Measurements from ENCODE around the gene LNPK.
"Not testable (repeated sequence)": the region's sequence is repeated elsewhere in the genome, so short reads cannot be mapped to it uniquely, and the experiment has no call there.

LNPK gene

DNA sequence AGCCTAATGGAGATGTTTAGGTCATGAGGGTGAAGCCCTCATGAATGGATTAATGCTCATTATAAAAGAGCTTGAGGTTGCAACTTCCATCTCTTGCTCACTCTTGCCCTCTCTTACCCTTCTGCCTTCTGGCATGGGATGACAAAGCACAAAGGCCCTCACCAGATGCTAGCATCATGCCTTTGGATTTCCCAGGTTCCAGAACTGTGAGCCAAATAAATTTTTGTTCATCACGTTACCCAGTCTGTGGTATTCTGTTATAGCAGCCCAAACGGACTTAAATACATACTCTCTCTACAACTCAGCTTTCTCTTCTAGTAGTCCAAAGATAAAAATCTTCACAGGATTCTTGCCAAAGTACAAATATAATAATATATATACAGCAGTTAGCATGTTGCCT is 75.8 kb downstream of the LNPK start:
- Histone ChIP-seq H3K4me1 (no peaks in the 10 kb centered on the region), H3K27me3 (no peaks in the 10 kb centered on the region), H3K27ac (no peak overlapping the region), H3K36me3 (peaks cover 5 to 6% (median 6%) of the 10 kb centered on the region in 3 donors), H3K9me3 (no peaks in the 10 kb centered on the region), H3K4me3 (no peak overlapping the region)
- intact Hi-C loops (cut with DNase I; ENCODE audit: low total_unique reads) = no loop called here
- TF ChIP-seq, protein P1, sequence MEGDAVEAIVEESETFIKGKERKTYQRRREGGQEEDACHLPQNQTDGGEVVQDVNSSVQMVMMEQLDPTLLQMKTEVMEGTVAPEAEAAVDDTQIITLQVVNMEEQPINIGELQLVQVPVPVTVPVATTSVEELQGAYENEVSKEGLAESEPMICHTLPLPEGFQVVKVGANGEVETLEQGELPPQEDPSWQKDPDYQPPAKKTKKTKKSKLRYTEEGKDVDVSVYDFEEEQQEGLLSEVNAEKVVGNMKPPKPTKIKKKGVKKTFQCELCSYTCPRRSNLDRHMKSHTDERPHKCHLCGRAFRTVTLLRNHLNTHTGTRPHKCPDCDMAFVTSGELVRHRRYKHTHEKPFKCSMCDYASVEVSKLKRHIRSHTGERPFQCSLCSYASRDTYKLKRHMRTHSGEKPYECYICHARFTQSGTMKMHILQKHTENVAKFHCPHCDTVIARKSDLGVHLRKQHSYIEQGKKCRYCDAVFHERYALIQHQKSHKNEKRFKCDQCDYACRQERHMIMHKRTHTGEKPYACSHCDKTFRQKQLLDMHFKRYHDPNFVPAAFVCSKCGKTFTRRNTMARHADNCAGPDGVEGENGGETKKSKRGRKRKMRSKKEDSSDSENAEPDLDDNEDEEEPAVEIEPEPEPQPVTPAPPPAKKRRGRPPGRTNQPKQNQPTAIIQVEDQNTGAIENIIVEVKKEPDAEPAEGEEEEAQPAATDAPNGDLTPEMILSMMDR (IDR thresholded peaks at IDR 0.05) = no peak
- DNase-seq = no peak

DNA sequence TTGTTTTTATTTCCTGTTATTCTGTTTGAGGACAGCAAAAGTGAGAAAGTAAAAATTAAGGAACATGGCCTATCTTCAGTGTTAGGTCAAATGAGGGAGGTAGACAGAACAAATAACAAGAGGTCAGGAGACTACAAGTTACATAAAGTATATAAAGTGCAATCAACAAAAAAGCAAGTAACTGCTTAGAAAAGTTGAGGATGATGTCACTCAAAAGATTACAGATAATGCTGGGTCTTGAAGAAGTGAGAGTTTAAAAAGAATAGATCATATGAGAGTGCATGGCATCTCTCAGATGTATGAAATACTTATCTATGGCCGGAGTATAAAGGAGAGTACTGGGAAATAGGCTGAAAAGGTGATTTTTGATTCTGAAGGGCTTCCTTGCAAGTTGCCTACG is 79.9 kb downstream of the LNPK start:
- TF ChIP-seq, protein P1 (IDR thresholded peaks at IDR 0.05) = no peak
- intact Hi-C loops (cut with DNase I; ENCODE audit: low total_unique reads) = no loop called here

DNA sequence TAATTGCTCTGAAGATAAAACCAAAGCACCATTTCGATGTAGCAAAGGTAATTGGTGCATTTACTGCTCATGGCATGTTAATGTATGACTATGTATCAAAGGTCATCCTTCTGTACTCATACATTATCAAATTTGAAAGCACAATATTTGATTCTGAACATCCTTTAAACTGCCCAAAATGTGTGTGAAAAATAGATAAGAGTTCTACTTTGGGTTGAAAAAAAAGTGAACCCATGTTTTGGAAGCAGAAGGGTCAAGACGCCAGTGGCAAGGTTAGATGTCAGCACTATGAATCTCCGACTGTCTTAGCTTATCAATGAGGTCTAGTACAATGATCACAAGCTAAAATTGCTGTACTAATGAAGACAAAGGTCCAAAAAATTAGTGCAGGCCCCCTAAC is 83.1 kb downstream of the LNPK start:
- Histone ChIP-seq H3K27ac (no peak overlapping the region), H3K4me1 (no peaks in the 10 kb centered on the region), H3K27me3 (peaks cover 0 to under 1% of the 10 kb centered on the region in 2 donors), H3K9me3 (no peaks in the 10 kb centered on the region), H3K36me3 (peaks cover 0 to 6% (median 0%) of the 10 kb centered on the region in 3 donors), H3K4me3 (no peak overlapping the region)
- intact Hi-C loops (cut with DNase I; ENCODE audit: low total_unique reads) = no loop called here
- TF ChIP-seq, protein P1 (IDR thresholded peaks at IDR 0.05) = no peak
- DNase-seq = no peak

More for the DNA sequence above, 79.9 kb downstream of the LNPK start:
- Histone ChIP-seq H3K27me3 (no peaks in the 10 kb centered on the region), H3K9me3 (no peaks in the 10 kb centered on the region), H3K4me3 (no peak overlapping the region), H3K4me1 (no peaks in the 10 kb centered on the region), H3K27ac (no peak overlapping the region), H3K36me3 (peaks cover 0 to 6% (median 5%) of the 10 kb centered on the region in 3 donors)
- DNase-seq = no peak

DNA sequence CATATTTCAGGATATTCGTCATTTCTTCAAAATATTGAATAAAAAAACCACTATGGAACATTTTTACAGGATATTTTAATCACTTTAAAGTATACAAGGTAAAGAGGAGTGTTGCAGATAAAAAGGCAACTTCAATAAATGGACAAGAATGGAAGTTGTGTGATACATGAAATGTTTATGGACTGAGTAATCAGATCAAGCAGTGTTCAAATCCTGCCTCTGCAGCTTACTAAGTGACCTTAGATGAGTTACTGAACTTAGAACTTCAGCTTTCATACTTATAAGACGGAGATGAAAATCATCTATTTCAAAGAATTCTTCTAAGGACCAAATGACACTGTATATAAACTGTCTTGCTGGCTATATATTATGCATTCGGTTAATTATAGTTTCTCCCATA is 87.2 kb downstream of the LNPK start:
- DNase-seq = no peak
- TF ChIP-seq, protein P1 (IDR thresholded peaks at IDR 0.05) = no peak
- Histone ChIP-seq H3K4me1 (peaks cover 0 to 4% (median 0%) of the 10 kb centered on the region in 4 donors), H3K27me3 (peaks cover 0 to 4% of the 10 kb centered on the region in 2 donors), H3K36me3 (no peaks in the 10 kb centered on the region), H3K27ac (no peak overlapping the region), H3K9me3 (peaks cover 0 to 5% (median 0%) of the 10 kb centered on the region in 3 donors), H3K4me3 (no peak overlapping the region)
- intact Hi-C loops (cut with DNase I; ENCODE audit: low total_unique reads) = no loop called here

DNA sequence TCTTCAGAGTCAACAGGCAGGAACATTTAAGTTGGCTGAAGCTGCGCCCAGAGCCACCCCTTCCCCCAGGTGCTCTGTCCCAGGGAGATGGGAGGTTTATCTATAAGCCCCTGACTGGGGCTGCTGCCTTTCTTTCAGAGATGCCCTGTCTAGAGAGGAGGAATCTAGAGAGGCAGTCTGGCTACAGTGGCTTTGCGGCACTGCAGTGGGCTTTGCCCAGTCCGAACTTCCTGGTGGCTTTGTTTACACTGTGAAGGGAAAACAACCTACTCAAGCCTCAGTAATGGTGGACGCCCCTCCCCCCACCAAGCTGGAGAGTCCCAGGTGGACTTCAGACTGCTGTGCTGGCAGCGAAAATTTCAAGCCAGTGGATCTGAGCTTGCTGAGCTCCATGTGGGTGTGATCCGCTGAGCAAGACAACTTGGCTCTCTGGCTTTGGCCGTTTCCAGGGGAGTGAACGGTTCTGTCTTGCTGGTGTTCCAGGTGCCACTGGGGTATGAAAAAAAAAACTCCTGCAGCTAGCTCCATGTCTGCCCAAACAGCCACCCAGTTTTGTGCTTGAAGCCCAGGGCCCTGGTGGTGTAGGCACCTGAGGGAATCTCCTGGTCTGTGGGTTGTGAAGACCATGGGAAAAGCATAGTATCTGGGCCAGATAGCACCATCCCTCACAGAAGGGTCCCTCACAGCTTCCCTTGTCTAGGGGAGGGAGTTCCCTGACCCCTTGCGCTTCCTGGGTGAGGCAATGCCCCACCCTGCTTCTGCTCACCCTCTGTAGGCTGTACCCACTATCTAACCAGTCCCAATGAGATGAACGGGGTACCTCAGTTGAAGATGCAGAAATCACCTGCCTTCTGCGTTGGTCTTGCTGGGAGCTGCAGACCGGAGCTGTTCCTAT is 88.0 kb downstream of the LNPK start:
- DNase-seq; H3K27ac ChIP-seq; H3K36me3 ChIP-seq; H3K4me1 ChIP-seq; H3K27me3 ChIP-seq; H3K4me3 ChIP-seq; intact Hi-C loops (cut with DNase I; ENCODE audit: low total_unique reads); H3K9me3 ChIP-seq: not testable (repeated sequence)

DNA sequence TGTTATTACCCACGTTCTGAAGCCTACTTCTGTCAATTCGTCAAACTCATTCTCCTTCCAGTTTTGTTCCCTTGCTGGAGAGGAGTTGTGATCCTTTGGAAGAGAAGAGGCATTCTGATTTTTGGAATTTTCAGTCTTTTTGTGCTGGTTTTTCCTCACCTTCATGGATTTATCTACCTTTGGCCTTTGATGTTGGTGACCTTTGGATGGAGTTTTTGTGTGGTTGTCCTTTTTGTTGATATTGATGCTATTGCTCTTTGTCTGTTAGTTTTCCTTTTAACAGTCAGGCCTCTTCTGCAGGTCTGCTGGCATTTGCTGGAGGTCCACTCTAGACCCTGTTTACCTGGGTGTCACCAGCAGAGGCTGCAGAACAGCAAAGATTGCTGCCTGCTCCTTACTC is 88.8 kb downstream of the LNPK start:
- H3K27me3 ChIP-seq; H3K4me1 ChIP-seq; H3K4me3 ChIP-seq; H3K27ac ChIP-seq; DNase-seq; intact Hi-C loops (cut with DNase I; ENCODE audit: low total_unique reads); H3K9me3 ChIP-seq; H3K36me3 ChIP-seq: not testable (repeated sequence)
